Measurements from ENCODE around the gene SYNE1. TPM values are rescaled to one million over a fixed set of nuclear protein-coding genes. Genes with fewer than 3 reads are reported as not detected.
"Not testable (repeated sequence)": the region's sequence is repeated elsewhere in the genome, so short reads cannot be mapped to it uniquely, and the experiment has no call there.

Gene SYNE1
- total RNA-seq, 1 donor from 2014 or later: 12.7 TPM

DNA sequence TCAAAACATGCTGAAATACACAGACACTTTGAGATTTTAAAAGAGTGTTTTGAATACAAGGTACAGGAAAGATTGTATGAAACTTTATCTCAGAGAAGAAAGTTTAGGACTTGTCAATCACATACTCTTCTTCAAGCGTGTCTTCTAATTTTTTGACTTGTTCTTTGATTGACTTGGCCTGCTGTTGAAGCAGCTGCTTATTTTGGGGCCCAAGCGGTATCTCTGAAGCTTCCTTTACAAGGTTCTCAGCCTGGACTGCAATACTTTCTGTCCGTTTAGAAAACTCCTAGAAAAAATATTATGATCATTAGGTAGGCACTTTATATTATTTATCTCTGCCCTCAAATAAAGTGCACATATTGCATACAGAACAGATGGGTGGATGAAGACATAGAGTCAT, 201.3 kb downstream of the SYNE1 start:
- Mint-ChIP-seq H3K4me3 (ENCODE audit: unreplicated experiment) (no peak overlapping the region), H3K9me3 (ENCODE audit: unreplicated experiment) (no peaks in the 10 kb centered on the region), H3K36me3 (ENCODE audit: low read depth, unreplicated experiment) (no peaks in the 10 kb centered on the region), H3K27me3 (ENCODE audit: unreplicated experiment) (no peaks in the 10 kb centered on the region), H3K4me1 (ENCODE audit: unreplicated experiment) (no peaks in the 10 kb centered on the region), H3K27ac (ENCODE audit: unreplicated experiment) (no peak overlapping the region)
- TF ChIP-seq, protein P1, sequence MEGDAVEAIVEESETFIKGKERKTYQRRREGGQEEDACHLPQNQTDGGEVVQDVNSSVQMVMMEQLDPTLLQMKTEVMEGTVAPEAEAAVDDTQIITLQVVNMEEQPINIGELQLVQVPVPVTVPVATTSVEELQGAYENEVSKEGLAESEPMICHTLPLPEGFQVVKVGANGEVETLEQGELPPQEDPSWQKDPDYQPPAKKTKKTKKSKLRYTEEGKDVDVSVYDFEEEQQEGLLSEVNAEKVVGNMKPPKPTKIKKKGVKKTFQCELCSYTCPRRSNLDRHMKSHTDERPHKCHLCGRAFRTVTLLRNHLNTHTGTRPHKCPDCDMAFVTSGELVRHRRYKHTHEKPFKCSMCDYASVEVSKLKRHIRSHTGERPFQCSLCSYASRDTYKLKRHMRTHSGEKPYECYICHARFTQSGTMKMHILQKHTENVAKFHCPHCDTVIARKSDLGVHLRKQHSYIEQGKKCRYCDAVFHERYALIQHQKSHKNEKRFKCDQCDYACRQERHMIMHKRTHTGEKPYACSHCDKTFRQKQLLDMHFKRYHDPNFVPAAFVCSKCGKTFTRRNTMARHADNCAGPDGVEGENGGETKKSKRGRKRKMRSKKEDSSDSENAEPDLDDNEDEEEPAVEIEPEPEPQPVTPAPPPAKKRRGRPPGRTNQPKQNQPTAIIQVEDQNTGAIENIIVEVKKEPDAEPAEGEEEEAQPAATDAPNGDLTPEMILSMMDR (IDR thresholded peaks at IDR 0.05; ENCODE audit: unreplicated experiment): no peak
- DNase-seq (ENCODE audit: low spot score): no peak

DNA sequence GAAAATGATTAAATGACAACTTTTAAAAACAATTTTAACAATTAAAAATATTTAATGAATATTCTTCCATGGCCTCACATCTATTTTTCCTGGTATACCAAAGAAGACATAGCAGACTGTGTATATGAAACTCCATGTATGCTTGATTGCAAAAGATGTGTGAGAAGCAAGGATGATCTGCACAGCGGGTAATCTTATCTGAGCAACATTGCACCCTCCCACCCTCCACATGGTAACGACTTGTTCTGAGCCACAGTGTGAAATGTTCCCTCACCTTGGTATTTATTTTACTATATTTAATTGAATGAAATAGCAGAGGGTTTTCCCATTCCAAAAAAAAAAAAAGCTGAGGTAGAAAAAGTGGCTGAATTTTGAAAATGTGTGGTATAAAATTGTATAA, 204.4 kb downstream of the SYNE1 start:
- DNase-seq (ENCODE audit: low spot score): no peak
- TF ChIP-seq, protein P1 (IDR thresholded peaks at IDR 0.05; ENCODE audit: unreplicated experiment): no peak
- Mint-ChIP-seq H3K9me3 (ENCODE audit: unreplicated experiment) (no peaks in the 10 kb centered on the region), H3K36me3 (ENCODE audit: low read depth, unreplicated experiment) (no peaks in the 10 kb centered on the region), H3K27me3 (ENCODE audit: unreplicated experiment) (no peaks in the 10 kb centered on the region), H3K4me1 (ENCODE audit: unreplicated experiment) (no peaks in the 10 kb centered on the region), H3K27ac (ENCODE audit: unreplicated experiment) (no peak overlapping the region), H3K4me3 (ENCODE audit: unreplicated experiment) (no peak overlapping the region)

DNA sequence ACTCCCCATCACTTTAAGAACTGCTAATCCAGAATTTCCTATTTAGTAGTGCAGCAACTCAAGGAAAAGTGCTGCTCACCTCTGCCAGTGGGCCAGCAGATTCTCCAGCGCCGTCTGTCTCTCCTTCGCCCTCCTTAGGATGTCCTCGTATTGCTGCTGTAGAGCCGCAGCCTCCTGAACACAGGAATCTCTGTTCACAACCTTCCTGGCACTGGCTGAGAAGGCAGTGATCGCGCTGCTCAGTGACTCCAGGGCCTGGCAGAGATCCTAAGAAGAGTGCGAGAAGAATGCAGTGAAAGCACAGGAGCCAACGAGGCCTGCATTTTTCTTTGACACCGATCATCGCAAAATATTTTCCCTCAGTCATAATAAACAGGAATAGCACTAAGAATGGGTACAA, 209.0 kb downstream of the SYNE1 start:
- H3K4me1 Mint-ChIP-seq (ENCODE audit: unreplicated experiment): no peaks in the 10 kb centered on the region
- H3K4me3 Mint-ChIP-seq (ENCODE audit: unreplicated experiment): no peak overlapping the region
- H3K36me3 Mint-ChIP-seq (ENCODE audit: low read depth, unreplicated experiment): no peaks in the 10 kb centered on the region
- DNase-seq (ENCODE audit: low spot score): no peak
- no peaks in the 10 kb centered on the region for H3K9me3 Mint-ChIP-seq (ENCODE audit: unreplicated experiment)
- no peak overlapping the region for H3K27ac Mint-ChIP-seq (ENCODE audit: unreplicated experiment)
- no peaks in the 10 kb centered on the region for H3K27me3 Mint-ChIP-seq (ENCODE audit: unreplicated experiment)
- TF ChIP-seq, protein P1 (IDR thresholded peaks at IDR 0.05; ENCODE audit: unreplicated experiment): no peak

DNA sequence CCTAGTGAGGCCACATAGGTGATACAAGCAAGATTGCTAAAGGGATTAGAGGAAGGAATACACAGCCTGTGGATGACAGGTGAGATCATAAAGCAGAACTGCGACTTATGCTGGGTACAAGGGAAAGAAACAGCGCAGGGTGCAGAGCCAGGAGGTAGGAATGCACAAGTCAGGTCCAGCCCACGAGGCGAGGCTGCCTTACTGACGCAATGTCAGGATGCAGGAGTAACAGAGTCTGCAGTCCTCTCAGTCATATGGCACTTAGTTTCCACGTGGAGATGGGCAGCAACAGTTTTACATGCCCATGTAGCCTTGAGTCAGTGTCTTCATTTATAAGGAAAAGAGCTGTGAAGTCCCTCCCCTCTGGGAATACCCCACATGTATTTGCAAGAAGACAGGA, 210.9 kb downstream of the SYNE1 start:
- H3K4me3 Mint-ChIP-seq (ENCODE audit: unreplicated experiment): no peak overlapping the region
- no peaks in the 10 kb centered on the region for H3K36me3 Mint-ChIP-seq (ENCODE audit: low read depth, unreplicated experiment)
- H3K27ac Mint-ChIP-seq (ENCODE audit: unreplicated experiment): no peak overlapping the region
- DNase-seq (ENCODE audit: low spot score): no peak
- TF ChIP-seq, protein P1 (IDR thresholded peaks at IDR 0.05; ENCODE audit: unreplicated experiment): no peak
- H3K9me3 Mint-ChIP-seq (ENCODE audit: unreplicated experiment): no peaks in the 10 kb centered on the region
- H3K27me3 Mint-ChIP-seq (ENCODE audit: unreplicated experiment): no peaks in the 10 kb centered on the region
- H3K4me1 Mint-ChIP-seq (ENCODE audit: unreplicated experiment): no peaks in the 10 kb centered on the region

DNA sequence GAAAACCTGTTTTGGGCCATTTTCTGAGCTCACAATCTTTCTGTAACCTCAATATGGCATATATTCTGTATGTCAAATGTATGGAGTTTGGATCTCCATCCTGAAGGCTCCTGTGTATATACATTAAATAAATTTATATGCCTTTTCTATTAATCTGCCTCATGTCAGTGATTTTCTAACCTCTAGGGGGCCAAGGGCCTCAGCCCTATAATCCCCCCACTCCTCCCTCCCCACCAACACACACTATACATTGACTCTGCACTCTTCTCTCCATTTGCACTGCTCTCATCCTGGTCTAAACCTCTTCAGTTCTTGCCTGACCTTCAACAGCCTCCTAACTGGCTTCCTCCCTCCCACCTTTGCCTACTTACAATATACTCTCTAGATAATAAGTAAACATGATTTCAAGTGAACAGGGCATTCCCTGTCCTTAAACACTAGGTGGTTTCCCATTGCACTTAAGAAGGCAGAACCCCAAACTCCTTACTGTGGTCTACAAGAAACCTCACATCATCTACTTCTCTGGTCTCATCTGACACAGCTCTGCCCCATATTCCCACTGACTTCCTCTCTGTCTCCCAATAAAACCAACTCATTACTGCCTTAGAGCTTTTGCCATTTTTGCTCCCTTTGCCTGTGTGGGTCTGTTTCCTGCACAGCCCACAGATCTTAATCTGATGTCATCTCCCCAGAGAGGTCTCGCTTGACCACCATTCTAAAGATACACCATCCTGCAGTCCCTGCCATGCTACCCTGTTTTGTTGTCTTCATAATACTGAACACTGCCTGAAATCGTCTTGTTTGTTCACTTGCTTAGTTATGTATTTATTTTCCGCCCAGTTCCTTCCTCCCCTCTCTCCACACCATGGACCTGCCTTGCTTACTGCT, 213.7 kb downstream of the SYNE1 start:
- no peaks in the 10 kb centered on the region for H3K27me3 Mint-ChIP-seq (ENCODE audit: unreplicated experiment)
- H3K36me3 Mint-ChIP-seq (ENCODE audit: low read depth, unreplicated experiment): no peaks in the 10 kb centered on the region
- no peak for DNase-seq (ENCODE audit: low spot score)
- no peak overlapping the region for H3K27ac Mint-ChIP-seq (ENCODE audit: unreplicated experiment)
- no peak overlapping the region for H3K4me3 Mint-ChIP-seq (ENCODE audit: unreplicated experiment)
- TF ChIP-seq, protein P1 (IDR thresholded peaks at IDR 0.05; ENCODE audit: unreplicated experiment): no peak
- H3K9me3 Mint-ChIP-seq (ENCODE audit: unreplicated experiment): no peaks in the 10 kb centered on the region
- H3K4me1 Mint-ChIP-seq (ENCODE audit: unreplicated experiment): no peaks in the 10 kb centered on the region

DNA sequence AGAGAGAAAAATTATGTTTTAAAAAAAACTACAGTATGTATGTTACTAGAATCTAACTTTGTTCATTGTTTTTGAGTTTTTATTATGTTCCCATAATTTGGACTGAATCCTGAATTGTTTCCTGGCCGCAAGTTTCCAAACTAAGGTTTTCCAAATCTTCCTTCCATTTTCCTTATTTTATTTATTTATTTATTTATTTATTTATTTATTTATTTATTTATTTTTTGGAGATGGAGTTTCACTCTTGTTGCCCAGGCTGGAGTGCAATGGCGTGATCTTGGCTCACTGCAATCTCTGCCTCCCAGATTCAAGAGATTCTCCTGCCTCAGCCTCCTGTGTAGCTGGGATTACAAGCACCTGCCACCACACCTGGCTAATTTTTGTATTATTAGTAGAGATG, 215.7 kb downstream of the SYNE1 start:
- DNase-seq (ENCODE audit: low spot score); H3K36me3 Mint-ChIP-seq (ENCODE audit: low read depth, unreplicated experiment); H3K27ac Mint-ChIP-seq (ENCODE audit: unreplicated experiment); H3K27me3 Mint-ChIP-seq (ENCODE audit: unreplicated experiment); H3K4me1 Mint-ChIP-seq (ENCODE audit: unreplicated experiment); H3K9me3 Mint-ChIP-seq (ENCODE audit: unreplicated experiment); H3K4me3 Mint-ChIP-seq (ENCODE audit: unreplicated experiment): not testable (repeated sequence)

Data from endothelial cell (in vitro differentiated cells).